NOMO-1 treated with DMSO at 0.1 percent for 48 hours (cell line): ENCODE measurements around the gene BNIP5.
A peak's percentile ranks its signal among the peaks of the same experiment; 100 is the strongest.
"Not testable (repeated sequence)": the region's sequence is repeated elsewhere in the genome, so short reads cannot be mapped to it uniquely, and the experiment has no call there.

Source experiments
- DNase-seq: peaks from one replicate; lab custom pipeline; 2025; ENCODE audit not compliant: unreplicated experiment; lab: John Stamatoyannopoulos, UW

Gene BNIP5

DNA sequence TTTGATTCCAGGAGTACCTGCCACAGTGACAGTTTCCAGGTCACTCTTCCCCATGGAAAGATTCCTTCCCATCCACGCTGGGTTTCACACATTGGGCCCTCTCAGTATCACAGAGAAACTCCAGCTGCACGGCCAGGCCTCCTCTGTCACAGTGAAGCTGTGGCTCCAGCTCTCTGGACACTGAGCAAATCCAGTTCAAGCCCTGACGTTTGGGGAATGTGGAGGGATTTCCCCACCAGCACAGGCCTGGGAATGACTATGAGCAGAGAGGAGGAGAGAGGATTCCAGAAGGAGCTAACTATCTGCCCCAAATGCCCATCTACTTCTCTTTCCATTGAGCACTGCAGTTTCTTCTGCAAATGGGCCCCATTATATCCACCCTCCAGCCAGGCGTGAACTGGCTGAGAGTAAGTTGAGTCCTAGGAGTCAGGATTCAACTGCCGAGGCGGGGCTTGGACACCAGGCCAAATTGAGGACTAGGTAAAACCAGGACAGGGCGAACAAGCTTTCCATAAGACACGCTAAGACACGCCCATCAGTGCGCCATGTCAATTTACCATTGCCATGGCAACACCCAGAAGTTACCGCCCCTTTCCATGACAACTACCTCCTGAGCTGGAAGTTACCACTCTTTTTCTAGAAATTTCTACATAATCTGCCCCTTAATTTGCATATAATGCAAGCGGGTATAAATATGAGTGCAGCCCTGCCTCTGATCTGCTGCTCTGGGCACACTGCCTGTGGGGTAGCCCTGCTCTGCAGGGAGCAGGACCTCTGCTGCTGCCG, 9.2 kb upstream of the BNIP5 start:
- DNase-seq, result no peak

DNA sequence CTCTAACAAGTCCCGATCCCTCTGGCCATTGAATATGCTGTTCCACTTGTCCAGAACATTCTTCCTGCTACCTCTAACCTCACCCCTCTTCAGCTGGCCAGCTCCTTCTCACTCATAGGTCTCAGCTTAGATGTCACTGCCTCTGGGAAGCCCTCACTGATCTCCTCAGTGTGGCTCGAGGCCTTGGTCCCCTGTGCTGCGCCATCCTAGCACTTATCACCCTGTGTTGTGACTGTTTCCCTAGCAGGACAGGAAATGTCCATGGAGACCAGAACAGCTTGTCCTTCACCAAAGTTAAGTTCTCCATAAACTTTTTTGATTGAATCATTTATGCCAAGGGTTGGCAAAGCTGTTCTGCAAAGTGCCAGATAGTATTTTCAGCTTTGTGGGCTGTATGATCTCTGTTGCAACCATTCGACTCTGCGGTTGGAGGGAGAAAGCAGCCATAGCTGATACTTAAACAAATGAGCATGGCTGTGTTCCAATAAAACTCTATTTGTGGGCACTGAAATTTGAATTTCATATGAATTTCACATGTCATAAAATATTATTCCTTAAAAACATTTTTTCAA, 6.5 kb upstream of the BNIP5 start:
- DNase-seq, result peak; percentile 13

DNA sequence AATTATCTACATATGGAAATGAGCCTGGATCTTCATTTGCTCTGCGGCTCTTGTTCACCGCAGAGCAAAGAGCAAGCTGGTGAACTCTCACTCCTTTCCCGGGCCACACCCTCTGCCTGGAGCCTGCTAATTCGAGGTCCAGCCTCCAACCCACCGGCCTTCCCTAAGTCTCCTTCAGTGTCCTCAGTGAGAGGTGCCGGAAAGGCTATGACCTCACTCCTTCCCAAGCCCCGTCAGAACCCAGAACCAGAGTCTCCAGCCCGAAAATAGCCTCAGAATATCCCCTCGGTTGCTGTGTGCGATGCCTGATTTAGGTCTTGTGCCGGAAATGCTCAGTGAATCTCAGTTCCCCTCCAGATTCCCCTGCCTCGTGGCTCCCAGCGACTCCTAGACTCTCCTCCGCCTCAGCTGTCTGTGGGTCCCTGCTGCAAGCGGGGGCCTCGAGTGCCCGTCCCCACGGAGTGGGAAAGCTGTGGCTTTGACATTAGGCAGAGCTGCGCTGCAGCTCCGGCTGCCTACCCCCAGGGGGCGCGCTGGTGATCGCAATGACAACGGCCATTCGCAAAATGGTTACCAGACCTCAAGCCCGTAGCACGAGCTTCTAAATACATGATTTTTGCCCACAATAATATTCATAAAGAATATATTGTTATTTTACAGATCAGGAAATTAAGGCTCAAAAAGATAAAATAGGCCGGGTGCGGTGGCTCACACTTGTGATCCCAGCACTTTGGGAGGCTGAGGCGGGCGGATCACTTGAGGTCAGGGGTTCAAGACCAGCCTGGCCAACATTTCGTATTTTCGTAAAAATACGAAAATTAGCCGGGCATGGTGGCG, 4.1 kb upstream of the BNIP5 start:
- DNase-seq, result peak; percentile 42

DNA sequence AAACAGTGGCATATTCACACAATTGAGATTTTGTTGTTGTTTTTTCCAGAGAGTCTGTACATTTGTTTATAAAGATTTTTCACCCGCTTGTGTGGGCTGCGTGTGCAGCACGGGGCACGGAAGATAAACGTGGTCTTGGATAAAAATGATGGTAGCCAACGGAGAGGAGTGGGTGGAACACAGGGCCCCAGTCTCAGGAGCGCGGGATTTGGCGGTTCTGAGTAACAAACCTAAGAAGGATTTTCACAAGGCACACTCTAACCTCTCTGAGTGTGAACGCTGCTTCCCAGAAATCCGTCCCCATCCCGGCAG, 3.6 kb upstream of the BNIP5 start:
- DNase-seq, result no peak

DNA sequence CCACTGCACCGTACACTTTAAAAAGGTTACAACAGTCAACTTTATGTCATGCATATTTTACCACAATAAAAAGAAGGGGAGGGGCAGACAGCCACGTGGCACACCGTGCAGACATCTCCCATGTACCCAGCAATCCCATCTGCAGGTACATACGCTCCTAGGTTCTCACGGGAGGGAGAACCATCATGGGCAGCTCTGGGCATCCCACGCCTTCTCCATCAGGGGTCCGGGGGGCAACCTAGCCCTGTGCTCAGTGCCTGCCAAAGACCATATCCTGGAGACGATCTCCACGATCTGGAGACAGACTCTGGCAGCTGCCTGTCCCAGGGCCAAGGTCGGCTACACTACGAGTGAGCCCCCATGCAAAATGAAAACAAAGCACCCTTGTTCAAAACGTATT, 2.5 kb upstream of the BNIP5 start:
- DNase-seq, result no peak

DNA sequence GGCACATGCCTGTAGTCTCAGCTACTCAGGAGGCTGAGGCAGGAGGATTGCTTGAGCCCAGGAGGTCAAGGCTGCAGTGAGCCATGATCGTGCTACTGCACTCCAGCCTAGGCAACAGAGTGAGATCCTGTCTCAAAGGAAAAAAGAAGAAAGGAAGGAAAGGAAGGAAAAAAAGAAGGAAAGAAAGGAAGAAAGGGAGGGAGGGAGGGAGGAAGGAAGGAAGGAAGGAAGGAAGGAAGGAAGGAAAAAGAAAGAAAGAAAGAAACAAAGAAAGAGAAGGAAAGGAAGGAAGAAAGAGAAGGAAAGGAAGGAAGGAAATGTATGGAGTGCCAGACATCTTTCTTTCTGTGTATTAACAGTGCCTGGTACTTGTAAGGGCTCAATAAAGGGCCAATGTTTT, 1.5 kb upstream of the BNIP5 start:
- not testable (repeated sequence) for DNase-seq

DNA sequence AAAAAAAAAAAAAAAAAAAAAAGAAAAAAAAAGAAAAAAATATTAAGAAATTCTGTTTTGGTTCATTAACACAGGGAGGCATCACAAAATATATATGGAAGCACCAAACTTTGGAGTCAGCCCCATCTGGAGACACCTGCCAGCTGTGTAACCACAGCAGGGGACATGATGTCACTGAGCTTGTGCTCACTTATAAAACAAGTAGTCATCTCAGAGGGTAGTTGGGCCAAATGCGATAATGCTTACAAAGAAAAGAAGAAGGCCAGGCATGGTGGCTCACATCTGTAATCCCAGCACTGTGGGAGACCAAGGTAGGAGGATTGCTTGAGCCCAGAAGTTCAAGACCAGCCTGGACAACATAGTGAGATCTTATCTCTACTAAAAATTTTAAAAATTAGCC, 1.1 kb upstream of the BNIP5 start:
- no peak for DNase-seq

DNA sequence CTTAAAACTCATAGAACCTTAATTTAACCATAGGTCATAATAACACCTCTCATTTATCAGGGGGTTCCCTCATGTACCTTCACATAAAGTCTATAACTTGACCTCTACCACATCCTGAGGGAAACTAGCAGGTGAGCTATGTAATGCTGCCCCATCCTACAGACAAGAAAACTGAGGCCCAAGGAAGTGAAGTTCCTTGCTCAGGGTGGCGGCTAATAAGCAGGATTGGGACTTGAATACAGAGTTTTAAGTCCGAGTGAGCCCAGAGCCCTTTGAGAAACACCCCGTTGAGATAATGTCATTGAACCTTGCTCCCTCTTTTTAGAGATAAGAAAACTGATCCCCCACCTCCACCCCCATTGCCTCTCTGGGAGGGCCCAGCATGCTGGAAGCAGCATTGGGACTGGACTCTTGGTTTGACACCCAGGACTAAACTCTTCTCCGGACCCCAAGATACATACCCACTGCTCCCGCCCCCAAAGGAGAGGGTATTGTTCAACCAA, 429 bp downstream of the BNIP5 start:
- no peak for DNase-seq

DNA sequence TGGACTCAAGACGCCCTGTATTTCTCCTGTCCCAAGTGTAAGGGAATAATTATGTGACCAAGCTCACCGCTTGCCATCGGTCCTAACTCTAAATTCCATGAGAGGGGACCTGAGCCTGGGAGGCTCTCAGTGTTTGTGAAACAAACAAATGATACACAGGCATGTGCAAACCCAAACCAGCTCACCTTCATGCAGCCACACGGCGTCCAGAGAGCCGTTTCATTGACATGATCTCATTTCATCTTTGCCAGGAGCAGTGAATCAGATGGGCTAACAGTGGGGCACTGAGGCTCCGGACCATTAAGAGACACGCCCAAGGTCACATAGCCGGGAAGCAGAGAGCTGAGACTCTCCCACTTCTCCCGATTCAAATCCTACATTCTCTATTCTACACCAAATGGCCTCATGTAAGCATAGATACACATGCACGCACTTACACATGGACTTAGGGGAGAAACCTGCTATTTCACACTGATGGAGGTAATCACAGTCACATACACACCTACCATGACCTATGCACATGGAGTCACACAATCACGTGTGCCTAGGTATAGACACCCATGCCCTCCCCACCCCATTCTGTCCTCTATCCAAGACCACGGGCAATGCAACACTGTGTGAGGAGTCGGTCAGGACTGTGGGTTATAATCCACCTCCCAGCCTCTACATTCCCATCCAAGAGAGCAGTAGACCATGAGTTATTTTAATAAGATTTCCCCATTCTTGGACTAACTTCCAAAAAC, 1.1 kb downstream of the BNIP5 start:
- no peak for DNase-seq

DNA sequence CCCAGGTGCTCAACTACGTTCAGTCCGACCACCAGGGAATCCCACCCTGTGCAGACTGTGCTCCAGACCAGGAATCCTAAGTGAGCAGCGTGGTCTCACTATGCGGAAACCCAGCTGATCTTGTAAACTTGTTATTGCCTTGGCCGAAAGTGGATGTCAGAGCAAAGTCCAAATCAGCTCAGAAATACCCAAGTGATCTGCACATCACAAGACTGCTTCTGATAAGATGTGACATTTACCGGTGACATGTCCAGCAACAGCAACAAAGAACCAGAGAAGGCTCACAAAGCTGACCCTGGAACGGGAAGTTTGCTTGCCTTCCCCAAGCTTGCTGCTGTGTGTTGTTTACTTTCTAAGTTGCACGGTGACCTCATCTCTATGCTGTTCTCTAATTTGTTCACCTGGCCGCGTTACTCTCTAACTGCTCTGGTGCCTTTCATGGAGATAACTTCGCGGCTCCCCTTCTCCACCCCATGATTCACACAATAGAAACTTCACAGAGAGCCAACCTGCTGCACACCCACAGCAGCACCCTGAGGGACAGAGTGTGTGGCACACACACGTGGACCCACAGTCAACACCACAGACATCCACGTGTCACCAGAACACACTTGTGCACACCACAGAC, 1.7 kb downstream of the BNIP5 start:
- peak; percentile 15 for DNase-seq

DNA sequence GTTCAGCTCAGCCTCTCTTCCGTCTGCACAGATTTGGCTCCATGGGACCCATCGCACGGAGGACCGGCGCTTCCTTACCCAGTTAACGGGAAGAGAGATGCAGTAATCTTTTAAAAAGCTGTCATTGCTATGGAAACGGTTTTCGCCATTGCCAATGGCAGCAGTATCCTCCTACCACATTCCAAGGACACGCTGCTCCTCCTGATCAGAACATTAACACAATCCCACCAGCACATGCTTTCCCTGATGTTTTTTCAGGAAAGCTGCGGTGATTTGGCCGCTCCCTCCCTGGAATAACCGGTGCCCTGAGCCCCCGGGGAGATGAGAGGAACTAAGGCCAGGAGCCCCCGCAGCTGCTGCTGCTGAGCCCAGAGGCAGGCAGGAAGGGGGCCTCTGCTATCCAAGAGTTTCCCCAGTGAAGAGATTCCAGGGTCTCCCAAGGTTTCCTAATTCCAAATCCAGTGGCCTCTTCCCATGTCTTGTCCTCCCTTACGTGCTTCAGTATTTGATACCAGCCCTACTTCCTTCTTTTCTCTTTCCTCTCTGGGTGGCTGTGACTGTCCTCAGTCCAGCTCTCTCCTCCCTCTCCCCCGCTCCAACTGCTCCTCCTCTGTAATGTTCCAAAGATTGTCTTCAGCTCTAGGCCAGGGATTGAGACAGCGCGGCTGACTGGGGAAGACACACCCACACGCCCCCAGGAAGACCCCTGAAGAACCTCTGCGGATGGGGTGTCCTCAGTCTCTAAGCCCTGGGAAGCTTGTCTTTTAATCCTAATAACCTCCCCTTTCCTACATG, 2.6 kb downstream of the BNIP5 start:
- DNase-seq, result no peak

DNA sequence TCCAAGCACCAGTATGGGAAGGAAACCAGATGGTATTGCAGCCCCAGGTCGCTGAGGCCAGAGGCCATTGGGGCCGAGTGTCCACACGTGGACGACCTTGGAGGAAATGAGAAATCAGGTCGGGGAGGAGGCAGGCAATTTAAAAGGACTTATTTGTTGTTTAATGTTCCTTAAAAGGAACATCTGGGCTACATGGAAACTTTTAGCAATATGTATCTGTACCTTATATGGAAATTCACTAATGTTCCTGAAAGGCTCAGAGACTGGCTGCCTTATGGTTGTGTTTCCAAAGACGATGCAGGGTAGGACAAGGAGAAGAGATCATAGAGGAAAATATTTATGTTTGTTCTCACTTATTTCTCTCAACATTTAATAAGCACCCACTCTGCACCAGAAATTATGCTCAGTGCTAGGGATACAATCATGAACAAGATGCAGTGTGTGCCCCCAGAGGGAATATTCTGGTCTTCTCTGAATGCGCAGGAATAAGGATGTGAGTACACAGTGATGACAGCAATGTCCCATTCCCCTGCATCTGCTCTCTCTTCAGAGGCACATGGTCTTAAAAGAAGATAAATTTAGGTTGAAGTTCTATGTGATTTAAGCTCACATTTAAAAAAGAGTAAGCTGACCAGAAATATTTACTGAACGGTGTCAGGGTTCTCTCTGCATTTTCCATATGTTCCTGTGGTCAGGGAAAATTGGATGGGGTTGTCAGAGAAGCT, 3.4 kb downstream of the BNIP5 start:
- no peak for DNase-seq

DNA sequence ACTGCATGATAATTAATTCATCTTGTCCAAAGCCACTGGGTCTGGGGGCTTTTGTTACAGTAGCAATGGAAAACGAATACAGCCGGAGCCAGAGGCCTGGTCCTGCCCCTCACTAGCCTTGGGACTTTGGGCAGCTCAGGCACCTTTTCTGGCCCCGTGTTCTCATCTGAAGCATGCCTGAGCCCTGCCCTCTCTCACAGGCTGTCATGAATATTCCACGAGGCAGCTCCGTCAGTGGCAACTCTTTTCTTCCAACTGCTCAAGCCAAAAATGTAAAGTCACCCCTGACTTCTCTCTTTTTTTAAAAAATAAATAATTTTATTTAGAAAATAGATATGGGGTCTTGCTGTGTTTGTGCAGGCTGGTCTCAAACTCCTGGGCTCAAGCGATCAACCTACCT, 5.3 kb downstream of the BNIP5 start:
- no peak for DNase-seq

DNA sequence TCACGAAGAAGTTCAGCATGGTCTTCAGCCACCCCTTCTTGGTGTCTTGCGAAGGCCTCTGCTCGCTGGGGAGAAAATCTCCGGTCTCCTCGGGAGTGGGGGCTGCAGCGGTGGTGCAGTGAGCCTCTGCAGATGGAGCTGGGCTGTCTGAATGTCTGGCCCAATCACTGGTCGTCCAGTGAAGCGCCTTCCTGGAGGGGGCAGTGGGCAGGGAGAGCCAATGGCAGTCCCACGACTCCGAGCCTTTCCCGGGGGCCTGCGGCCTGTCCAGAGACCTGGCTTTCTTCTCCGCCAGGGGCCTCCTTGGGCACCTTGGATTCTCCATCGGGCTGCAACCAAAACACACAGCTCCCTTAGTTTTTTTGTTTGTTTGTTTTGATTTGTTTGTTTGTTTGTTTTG, 6.3 kb downstream of the BNIP5 start:
- no peak for DNase-seq

DNA sequence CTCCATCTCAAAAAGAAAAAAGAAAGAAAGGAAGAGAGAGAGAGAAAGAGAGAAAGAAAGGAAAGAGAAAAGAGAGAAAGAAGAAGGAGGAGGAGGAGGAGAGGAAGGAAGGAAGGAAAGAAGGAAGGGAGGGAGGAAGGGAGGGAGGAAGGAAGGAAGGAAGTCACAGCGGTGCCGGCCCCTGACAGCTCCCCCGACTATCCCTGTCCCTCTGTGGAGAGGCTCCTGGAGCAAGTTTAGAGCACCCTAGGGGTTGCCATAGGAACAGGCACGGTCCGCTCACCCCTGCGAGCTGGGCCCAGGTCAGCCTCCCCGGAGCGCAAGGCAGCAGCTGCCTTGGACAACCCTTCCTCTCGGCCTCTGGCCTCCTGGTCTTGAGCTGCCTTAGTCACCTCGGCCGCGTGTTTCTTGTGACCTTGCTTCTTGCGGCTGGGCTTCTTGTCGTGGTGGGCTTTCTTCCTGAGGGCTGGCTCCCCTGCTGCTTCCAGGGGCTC, 6.8 kb downstream of the BNIP5 start:
- DNase-seq, result no peak

DNA sequence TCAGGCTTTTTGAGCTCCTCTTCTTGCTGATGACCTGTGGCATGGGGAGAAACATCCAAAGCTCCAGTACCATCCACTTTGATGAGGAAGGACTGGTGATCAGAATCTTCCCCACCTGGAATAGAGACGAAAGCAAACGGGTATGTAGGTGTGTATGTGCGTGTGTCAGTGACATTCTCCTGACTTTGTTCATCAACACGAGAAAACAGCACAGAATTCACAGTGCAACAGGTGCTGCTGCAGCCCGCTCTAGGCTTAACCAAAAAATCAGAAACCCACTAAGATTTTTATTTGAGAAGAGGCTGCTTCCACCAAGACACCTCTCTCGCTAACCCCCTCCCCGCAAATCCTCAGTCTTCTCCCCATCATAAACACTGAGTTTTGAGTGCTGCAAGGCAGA, 8.1 kb downstream of the BNIP5 start:
- DNase-seq, result no peak

DNA sequence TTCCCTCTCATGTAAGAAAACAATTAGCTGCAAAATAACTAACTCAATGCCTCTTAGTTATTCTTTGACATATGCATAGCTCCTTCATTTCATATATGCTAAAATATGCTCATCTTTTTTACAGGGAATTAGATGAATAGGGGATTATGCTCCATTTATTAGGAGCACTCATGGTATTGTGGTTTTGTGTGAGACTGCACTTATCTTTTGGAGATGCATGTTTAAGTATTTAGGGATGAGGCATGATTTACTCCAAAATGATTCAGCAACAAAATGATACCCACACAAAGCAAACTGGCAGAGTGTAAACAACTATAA, 8.8 kb downstream of the BNIP5 start:
- DNase-seq, result no peak

DNA sequence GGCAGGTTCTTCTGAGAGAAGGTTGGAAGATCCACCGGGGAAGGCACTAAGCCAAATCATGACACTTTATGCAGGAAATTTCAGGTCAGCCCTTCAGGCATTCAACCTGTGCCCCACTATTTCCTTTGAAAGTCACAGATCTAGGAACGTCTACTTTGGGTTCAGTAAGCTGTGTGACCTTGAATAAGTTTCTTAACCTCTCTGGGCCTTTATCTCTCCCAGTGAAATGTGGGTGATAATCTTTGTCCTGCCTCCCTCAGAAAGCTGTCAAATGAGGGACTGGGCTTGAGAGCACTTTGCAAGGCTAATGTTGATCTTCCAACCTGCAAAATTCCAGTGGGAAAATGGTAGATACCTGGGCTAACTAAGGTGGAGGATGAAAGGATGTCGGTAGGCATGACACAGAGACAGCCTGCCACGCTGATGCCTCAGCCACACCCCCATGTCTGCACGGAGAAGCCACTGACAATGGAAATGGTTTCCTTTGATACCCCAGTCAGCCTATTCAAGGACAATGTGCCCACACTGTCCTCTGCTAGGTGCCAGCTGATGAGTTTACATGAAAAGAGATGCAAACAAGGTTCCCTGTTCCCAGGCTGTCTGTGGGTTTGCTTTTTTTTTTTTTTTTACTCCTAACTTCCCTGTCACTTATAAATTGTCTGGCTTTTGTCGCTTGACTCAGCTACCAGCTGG, 9.3 kb downstream of the BNIP5 start:
- peak; percentile 16 for DNase-seq
